Raji (cell line): ENCODE data around the gene ZNF710.

Source experiments
- POLR2A ChIP-seq: IDR thresholded peaks from 2 replicates; pipeline ENCODE4 v1.6.1; 2011; ENCODE audit warnings: low read depth, low read length, control low read depth; ENCODE audit not compliant: insufficient read depth

The ZNF710 gene

GRCh38 chr15:90067181-90067952 is 66.2 kb downstream of the ZNF710 start:
- TF ChIP-seq POLR2A: no peak

DNA sequence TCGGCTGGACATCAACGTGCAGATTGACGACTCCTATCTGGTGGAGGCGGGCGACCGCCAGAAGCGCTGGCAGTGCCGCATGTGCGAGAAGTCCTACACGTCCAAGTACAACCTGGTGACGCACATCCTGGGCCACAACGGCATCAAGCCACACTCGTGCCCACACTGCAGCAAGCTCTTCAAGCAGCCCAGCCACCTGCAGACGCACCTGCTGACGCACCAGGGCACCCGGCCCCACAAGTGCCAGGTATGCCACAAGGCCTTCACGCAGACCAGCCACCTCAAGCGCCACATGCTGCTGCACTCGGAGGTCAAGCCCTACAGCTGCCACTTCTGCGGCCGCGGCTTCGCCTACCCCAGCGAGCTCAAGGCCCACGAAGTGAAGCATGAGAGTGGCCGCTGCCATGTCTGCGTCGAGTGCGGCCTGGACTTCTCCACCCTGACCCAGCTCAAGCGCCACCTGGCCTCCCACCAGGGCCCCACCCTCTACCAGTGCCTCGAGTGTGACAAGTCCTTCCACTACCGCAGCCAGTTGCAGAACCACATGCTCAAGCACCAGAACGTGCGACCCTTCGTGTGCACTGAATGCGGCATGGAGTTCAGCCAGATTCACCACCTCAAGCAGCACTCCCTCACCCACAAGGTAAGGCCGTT is 67.0 kb downstream of the ZNF710 start:
- no peak for TF ChIP-seq POLR2A

DNA sequence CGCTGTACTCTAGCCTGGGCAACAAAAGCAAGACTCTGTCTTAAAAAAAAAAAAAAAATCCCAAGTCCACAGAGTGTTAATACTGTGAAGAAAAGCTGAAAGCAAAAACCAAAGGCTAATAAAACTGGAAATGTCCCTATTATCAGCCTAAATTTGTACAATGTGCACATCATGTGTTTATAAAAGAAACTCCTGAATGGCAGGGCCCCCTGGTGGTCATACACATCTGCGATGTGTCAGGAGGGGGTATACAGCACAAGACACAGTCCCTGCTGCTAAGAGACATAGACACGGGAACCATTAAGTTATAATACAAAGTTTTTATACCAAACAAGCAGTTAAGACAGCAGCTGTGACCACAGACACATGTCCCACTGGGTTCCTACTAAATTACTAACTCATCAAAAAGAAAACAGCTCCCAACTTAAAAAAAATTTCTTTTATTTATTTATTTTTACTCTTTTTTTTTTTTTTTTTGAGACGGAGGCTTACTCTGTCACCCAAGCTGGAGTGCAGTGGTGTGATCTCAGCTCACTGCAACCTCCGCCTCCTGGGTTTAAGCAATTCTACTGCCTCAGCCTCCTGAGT is 70.2 kb downstream of the ZNF710 start:
- no peak for TF ChIP-seq POLR2A

DNA sequence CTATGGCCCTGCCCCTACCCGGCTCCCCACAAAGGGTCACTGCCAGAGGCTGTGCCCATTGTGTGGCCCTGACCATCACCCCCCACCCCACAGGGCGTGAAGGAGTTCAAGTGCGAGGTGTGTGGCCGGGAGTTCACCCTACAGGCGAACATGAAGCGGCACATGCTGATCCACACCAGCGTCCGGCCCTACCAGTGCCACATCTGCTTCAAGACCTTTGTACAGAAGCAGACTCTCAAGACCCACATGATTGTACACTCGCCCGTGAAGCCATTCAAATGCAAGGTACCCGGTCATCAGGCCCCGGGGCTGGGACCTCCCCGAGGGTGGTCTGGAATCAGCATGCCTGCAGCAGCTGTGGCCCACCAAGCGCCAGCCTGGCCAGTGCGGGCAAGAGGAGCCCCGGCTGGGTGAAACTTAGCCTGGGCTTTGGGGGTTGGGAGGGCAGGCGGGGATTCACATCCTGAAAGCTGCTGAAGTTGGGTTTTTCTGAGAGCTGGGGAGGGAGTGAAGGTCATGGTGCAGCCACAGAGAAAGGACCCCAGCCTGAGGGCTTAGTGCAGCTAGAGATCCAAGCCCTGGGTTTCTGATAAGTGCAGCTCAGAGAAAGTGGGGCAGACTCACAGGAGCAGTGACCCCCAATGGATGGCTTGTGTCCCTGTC is 72.0 kb downstream of the ZNF710 start:
- TF ChIP-seq POLR2A: no peak

- no peak for TF ChIP-seq POLR2A
Measured at GRCh38 chr15:90074023-90074422, 72.9 kb downstream of the ZNF710 start.

- TF ChIP-seq POLR2A: no peak
Measured at GRCh38 chr15:90074916-90075315, 73.8 kb downstream of the ZNF710 start.

DNA sequence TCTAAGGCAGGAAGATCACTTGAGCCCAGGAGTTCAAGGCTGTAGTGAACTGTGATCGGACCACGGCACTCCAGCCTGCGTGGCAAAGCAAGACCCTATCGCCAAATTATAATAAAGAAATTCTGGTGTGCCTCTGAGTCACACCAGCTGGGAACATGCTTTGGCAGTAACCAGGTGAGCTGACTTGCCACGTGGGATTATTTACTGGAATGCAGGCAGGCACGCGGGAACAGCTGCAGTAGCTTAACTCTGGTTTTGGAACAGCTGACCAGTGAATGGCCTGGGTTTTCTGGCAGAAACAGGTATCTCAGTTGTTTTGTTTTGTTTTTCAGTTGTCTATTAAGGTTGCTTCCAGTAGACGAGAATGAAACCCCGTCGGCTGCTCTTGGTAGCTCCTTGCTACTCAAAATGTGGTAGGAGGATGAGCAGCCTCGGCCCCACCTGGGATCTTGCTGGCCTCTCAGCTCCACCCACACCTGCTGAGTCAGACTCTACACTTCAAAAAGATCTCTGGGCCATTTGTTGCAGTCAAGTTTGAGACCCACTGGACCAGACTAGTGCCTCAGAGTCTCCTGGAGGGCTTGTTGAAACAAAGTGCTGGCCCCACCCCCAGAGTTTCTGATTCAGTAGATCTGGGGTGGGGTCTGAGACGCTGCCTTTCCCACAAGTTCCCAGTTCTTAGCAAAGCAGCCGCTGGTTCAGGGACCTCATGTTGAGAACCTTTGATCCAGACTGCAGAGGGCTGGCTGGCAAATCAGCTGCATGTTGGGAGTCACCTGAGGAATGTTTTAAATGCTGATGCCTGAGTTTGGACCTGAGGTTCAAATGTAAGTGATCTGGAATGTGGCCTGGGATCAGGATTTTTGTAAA is 74.5 kb downstream of the ZNF710 start:
- TF ChIP-seq POLR2A: no peak

- TF ChIP-seq POLR2A: no peak
Measured at GRCh38 chr15:90076716-90077115, 75.6 kb downstream of the ZNF710 start.

GRCh38 chr15:90078965-90079364 is 77.8 kb downstream of the ZNF710 start:
- TF ChIP-seq POLR2A: no peak

DNA sequence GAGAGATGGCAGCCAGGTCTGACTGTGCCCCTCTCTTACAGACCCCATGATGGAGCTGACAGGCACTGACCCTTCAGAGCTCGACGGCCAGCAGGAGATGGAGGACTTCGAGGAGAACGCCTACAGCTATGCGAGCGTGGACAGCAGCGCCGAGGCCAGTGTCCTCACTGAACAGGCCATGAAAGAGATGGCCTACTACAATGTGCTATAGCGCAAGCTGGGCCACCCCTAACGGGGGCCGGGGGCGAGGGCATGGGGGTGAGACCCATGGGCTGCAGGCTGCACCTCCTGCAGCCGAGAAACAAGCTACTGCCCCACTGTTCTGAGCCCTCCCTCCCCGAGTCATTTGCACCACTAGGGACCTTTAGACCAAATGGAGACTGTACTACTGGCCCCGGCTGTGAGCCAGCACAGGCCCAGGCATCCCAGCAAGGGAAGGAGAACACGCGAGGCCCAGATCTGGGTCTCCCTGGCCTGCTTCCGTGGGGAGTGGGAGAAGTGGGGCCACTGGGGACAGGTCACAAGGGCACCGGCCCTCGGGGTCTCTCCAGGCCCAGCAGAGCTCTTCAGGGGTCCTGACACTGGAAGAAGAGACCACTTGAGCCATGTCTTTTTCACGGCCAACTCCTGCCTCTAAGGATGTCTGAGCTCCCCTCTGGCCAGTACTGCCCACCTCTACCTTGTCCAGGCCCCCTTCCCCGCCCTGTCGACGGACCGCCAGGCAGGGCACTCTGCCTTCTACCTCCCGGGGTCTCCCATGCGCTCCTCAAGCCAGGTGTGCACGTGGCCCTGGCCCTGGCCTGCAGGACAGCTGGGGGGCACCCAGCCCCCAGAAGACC is 78.7 kb downstream of the ZNF710 start:
- TF ChIP-seq POLR2A: no peak

DNA sequence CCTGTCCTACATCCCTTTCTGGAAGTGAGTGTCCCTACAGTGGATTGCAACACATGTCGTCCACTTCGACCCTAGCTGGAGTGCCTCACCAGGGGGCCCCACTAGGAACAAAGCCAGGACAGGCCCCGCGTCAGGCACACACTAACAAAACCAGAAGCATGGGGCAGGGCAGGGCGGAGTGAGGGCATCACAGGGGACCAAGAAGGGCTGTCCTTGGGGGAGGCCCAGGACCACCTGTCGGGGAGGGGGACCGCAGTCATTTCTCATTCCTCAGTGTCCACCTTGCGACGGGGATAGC is 79.3 kb downstream of the ZNF710 start:
- no peak for TF ChIP-seq POLR2A

DNA sequence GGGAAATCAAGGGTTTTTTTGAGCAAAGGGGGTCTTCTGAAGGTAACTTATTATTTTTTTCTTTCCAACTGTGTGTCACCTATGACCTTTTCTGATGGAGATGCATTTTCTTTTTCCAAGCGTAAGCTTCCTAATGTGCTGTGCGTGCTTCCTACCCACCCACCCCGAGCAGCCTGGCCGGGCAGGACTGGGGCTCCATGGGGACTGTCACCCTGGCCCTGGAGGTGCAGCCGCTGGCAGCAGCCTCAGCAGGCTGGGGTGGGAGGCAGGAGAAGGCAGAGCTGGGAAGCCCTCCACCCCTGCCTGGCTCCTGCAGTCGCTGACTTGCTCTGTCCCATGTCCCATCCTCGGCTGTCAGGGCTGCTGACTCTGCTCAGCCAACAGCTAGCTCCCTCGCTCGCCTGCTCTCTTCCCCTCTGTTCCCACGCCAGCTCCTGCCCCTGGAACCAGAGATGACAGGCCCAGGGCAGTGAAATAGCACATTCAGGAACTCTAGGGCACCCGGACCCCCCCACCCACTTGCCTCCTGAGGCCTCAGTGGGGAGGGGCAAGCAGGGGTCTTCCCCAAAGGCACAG is 79.8 kb downstream of the ZNF710 start:
- no peak for TF ChIP-seq POLR2A

DNA sequence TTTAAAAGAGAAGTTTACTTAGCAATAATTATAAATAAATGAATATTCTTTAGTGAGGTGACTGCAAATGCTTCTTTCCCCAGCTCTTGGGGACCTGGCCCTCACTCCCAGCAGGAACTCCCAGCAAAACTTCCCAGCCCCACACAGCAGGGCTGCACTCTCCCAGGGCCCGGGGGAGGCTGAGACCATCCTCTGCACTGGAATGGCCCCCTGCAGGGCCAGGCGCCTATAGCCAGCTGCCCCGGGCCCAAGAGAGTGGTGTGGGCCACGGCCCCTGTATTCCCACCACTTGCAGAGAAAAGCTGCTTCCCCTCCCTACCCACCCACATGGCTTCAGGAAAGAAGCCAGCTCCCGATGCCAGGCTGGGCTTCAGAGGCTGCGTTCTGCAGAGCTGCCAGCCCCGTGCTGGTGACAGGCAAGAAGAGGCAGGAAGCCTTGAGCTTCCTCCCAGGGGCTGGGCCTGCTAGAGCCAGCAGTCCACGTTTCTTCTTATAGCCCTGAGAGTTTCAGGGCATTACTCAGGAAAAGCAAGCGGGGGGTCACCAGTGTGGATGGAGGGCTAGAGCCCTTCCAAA is 81.1 kb downstream of the ZNF710 start:
- TF ChIP-seq POLR2A: no peak
